Colonic mucosa (tissue), 4 donors: ENCODE data around the gene ZNF580. TPM values are rescaled to one million over a fixed set of nuclear protein-coding genes. Genes with fewer than 3 reads are reported as not detected.

Experiments used
- DNase-seq: peaks from one replicate; pipeline ENCODE4 v3.0.0-alpha.2; 2020
- H3K27ac ChIP-seq: fragments of 200-600 bp; one replicate; pipeline ENCODE4 v1.8.0; 2021
- H3K27me3 ChIP-seq: fragments of 200-600 bp; one replicate; pipeline ENCODE4 v1.8.0; 2021
- H3K36me3 ChIP-seq: fragments of 200-600 bp; one replicate; pipeline ENCODE4 v1.8.0; 2021
- H3K4me1 ChIP-seq: fragments of 200-600 bp; one replicate; pipeline ENCODE4 v1.8.0; 2021; ENCODE audit warnings: mild to moderate bottlenecking
- H3K4me3 ChIP-seq: fragments of 200-600 bp; one replicate; pipeline ENCODE4 v1.8.0; 2021
- H3K9ac ChIP-seq, 2 donors: one replicate each; pipeline ENCODE4 v1.7.0; 2013; ENCODE audit warnings: control low read depth in 2 of 2, low read depth in 2 of 2, low read length in 2 of 2
- H3K9me3 ChIP-seq: fragments of 200-600 bp; one replicate; pipeline ENCODE4 v1.8.0; 2021
- intact Hi-C: fragments of 100-400 bp; cut with DNase I; formaldehyde crosslinking; loops from one replicate; pipeline ENCODE4 v1.14.1; 2022
- total RNA-seq, 2 donors: library from RNA; stranded (reverse); fragmentation: NEBNext Ultra II Directional in 1 of 2; extraction: Animal tissue kit (Norgen Biotek cat#: 25700) in 1 of 2; gene quantifications; one replicate each; pipeline ENCODE4 v1.2.1, GENCODE V29; 2021
- TF ChIP-seq, protein P1 (sequence below): fragments of 200-600 bp; IDR thresholded peaks from one replicate; pipeline ENCODE4 v1.8.0; 2022; ENCODE audit warnings: antibody characterized with exemption, mild to moderate bottlenecking
- donor health status: healthy.
- donor health status: DM: no; HTN: no; CAD: no.
- donor health status: DM: no; HTN: no; CAD: no.

Gene ZNF580
- total RNA-seq, 2 donors from 2014 or later = 18.0 to 28.6 TPM

DNA sequence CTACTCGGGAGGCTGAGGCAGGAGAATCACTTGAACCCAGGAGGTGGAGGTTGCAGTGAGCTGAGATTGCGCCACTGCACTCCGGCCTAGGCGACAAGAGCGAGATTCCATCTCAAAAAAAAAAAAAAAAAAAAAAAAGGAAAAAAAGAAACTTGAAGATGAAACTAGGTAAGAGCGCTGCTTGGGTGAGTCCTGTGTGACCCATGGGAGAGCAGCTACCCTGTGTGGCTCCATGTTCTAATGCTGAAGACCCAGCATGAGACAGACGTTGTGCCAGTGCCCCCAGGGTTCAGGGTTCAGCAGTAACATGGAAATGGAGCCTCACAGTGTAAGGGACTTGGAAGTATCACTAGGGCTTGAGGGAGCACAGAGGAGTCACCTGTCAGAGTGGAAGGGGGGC is 22.4 kb upstream of the ZNF580 start:
- H3K27ac ChIP-seq = no peak overlapping the region

DNA sequence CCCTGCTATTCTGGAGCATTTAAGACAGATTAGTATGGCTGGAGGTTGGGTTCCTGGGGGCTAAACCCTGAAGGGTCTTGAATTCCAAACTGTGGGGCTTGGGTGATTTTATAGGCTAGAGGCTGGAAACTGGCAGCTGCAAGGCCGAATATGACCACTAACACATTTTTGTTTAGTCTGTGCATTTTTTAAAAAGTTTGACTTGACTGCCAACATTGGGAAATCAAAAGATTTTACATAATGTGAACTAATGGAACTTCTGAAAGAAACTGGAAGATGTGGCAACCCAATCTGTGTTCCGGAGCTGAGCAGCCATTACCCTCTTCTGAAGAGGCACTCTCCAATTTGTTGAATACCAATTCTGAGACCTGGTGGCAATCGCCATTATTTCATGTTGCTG is 21.5 kb upstream of the ZNF580 start:
- TF ChIP-seq, protein P1, sequence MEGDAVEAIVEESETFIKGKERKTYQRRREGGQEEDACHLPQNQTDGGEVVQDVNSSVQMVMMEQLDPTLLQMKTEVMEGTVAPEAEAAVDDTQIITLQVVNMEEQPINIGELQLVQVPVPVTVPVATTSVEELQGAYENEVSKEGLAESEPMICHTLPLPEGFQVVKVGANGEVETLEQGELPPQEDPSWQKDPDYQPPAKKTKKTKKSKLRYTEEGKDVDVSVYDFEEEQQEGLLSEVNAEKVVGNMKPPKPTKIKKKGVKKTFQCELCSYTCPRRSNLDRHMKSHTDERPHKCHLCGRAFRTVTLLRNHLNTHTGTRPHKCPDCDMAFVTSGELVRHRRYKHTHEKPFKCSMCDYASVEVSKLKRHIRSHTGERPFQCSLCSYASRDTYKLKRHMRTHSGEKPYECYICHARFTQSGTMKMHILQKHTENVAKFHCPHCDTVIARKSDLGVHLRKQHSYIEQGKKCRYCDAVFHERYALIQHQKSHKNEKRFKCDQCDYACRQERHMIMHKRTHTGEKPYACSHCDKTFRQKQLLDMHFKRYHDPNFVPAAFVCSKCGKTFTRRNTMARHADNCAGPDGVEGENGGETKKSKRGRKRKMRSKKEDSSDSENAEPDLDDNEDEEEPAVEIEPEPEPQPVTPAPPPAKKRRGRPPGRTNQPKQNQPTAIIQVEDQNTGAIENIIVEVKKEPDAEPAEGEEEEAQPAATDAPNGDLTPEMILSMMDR = no peak
- Histone ChIP-seq H3K9me3 (no peaks in the 10 kb centered on the region), H3K4me3 (no peak overlapping the region), H3K9ac (no peak overlapping the region), H3K36me3 (no peaks in the 10 kb centered on the region), H3K27ac (no peak overlapping the region), H3K4me1 (no peaks in the 10 kb centered on the region), H3K27me3 (no peaks in the 10 kb centered on the region)
- intact Hi-C loops = no loop called here
- no peak for DNase-seq

More for the DNA sequence above, 22.4 kb upstream of the ZNF580 start:
- Histone ChIP-seq H3K4me1 (no peaks in the 10 kb centered on the region), H3K4me3 (no peak overlapping the region), H3K9ac (no peak overlapping the region), H3K27me3 (no peaks in the 10 kb centered on the region), H3K36me3 (no peaks in the 10 kb centered on the region), H3K9me3 (no peaks in the 10 kb centered on the region)
- TF ChIP-seq, protein P1 = no peak
- intact Hi-C loops = no loop called here
- DNase-seq = no peak

DNA sequence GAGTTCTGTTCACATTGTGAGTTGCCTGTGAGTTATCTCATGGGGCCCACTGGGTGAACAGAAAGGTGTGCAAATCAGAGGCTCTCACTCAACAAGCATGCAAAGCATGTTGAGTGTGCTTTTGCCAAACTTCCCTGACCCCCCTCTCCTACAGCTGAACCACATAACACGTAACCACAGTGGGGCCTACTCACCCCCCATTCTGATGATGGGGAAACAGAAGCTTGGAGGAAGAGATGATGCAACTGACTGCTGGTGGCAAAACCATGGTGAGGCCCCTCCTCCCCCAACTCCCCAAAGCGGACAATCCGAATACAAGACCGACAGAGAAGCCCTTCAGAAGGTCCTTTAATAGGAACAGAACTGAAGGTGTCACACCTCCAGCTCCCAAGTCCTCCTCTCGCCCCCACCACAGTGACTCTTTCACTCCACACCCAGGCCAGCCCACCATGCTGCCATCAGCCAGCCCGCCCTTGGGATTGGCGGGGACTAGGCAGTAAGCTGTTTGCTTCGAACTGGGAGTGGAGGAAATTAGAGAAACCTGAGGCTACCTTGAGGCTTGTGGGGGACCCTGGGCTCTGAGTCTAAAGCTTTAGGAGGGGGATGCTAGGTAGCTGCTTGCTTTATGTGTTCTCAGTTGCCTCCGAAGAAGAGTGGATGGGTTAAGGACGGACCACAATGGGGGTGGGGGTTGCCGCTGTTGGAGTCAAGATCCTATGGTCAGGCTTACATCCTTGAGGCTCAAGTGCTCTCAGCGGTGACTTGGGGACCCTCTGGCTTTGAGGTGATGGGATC is 20.2 kb upstream of the ZNF580 start:
- intact Hi-C loops = no loop called here
- Histone ChIP-seq H3K27me3 (no peaks in the 10 kb centered on the region), H3K9me3 (no peaks in the 10 kb centered on the region), H3K9ac (no peak overlapping the region), H3K4me3 (no peak overlapping the region), H3K4me1 (peaks cover 4% of the 10 kb centered on the region), H3K27ac (no peak overlapping the region), H3K36me3 (no peaks in the 10 kb centered on the region)
- TF ChIP-seq, protein P1 = no peak
- no peak for DNase-seq

DNA sequence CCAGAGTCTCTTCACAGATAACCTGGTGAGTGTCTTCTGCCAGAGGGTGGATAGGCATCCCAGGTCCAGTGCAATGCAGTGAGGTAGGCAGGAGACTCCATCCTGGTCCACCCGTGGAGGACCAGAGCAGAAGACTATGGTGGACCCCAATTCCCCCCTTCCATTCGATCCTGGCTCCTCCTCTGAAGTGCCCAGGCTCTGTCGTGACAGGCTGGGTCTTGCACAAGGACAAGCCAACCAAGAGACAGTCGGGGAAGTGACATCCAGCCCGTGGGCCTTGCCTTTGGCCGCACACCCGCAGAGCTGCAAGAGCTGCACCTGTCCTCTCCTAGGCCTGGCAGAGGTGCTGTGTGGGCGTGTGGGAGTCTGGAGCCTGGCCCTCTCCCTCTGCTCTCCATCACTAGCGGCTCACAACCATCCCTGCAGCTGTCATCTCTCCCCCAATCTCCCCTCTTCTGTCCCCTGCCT is 19.6 kb upstream of the ZNF580 start:
- intact Hi-C loops = no loop called here
- H3K27me3 ChIP-seq = no peaks in the 10 kb centered on the region
- H3K27ac ChIP-seq = no peak overlapping the region
- no peaks in the 10 kb centered on the region for H3K36me3 ChIP-seq
- no peak for DNase-seq
- peaks cover 4% of the 10 kb centered on the region for H3K4me1 ChIP-seq
- H3K9me3 ChIP-seq = no peaks in the 10 kb centered on the region
- H3K9ac ChIP-seq = no peak overlapping the region
- TF ChIP-seq, protein P1 = no peak
- no peak overlapping the region for H3K4me3 ChIP-seq

DNA sequence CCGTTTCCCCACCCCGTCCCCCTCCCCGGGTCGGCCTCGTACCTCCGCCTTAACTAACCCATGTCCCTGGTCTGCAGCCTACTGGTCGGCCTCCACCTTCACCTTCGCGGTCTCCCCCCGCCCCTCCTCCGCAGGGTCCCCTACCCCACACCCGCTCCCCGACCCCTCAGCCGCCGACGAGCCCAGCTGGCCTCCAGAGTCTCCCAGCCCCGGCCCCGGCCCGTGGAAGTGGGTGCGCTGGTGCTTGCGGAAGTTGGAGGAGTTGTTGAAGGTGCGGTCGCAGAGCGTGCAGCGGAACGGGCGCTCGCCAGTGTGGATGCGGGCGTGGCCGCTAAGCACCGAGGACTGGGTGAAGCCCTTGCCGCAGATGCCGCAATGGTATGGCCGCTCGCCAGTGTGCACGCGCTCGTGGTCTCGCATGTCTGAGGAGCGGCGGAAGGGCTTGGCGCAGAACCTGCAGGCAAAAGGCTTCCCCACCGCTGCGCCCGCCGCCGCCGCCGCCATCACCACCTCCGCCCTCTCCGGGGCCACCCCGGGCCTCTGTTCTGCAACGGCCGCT is 19.1 kb upstream of the ZNF580 start:
- H3K9me3 ChIP-seq = no peaks in the 10 kb centered on the region
- intact Hi-C loops = no loop called here

More for the DNA sequence above, 19.1 kb upstream of the ZNF580 start:
- Histone ChIP-seq H3K36me3 (no peaks in the 10 kb centered on the region), H3K4me3 (no peak overlapping the region), H3K9ac (no peak overlapping the region), H3K4me1 (peaks cover 4% of the 10 kb centered on the region), H3K27me3 (no peaks in the 10 kb centered on the region), H3K27ac (no peak overlapping the region)
- TF ChIP-seq, protein P1 = no peak
- DNase-seq = no peak
